BJ (cell line): Measurements from ENCODE around the gene TTLL10. TPM values are rescaled to one million over a fixed set of nuclear protein-coding genes. Genes with fewer than 3 reads are reported as not detected.

Experiments used
- CTCF ChIA-PET: fragments of 350-600 bp; formaldehyde crosslinking; extraction: SDS; loops from one replicate; lab custom pipeline; 2021; ENCODE audit warnings: antibody characterized with exemption, inconsistent platforms; lab: Yijun Ruan, JAX
- POLR2A ChIA-PET: fragments of 300-600 bp; sonication (Branson Sonifier 250); formaldehyde crosslinking; extraction: SDS; loops from one replicate; lab custom pipeline; 2021; ENCODE audit warnings: antibody characterized with exemption; lab: Charles Lee
- DNase-seq: peaks from one replicate; pipeline ENCODE4 v3.0.0-alpha.2; 2011; ENCODE audit warnings: low read depth
- H3K27me3 ChIP-seq: 2 replicates; pipeline ENCODE4 v1.6.0; 2011; ENCODE audit warnings: low read length; ENCODE audit not compliant: control insufficient read depth, insufficient read depth
- H3K36me3 ChIP-seq: 2 replicates; pipeline ENCODE4 v1.5.1; 2011; ENCODE audit warnings: low read length; ENCODE audit not compliant: control insufficient read depth, insufficient read depth
- H3K4me3 ChIP-seq: 2 replicates; pipeline ENCODE4 v1.5.1; 2011; ENCODE audit warnings: low read depth, mild to moderate bottlenecking, control low read depth, low read length
- CTCF ChIP-seq: IDR thresholded peaks from 2 replicates; pipeline ENCODE4 v1.5.1; 2011; ENCODE audit warnings: low read depth, mild to moderate bottlenecking, control low read depth, inconsistent platforms, low read length, moderate library complexity; ENCODE audit not compliant: insufficient read depth
- polyA plus RNA-seq: library from polyadenylated mRNA; depleted of rRNA; stranded (reverse); fragments of >200 nt; gene quantifications from 2 replicates; pipeline ENCODE4 v1.2.3, GENCODE V29; 2011

The TTLL10 gene
- polyA plus RNA-seq, 1 experiment, result not detected

- no peak for DNase-seq
- Histone ChIP-seq H3K27me3 (no peaks in the 10 kb centered on the region), H3K36me3 (no peaks in the 10 kb centered on the region; the same call in 1 of the 2 replicates), H3K4me3 (no peak overlapping the region)
- TF ChIP-seq CTCF, result no peak
- CTCF ChIA-PET, result no interaction called here
- POLR2A ChIA-PET, result no interaction called here
Observed at GRCh38 chr1:1244192-1244811, 70.6 kb downstream of the TTLL10 start.

GRCh38 chr1:1245178-1245816 is 71.6 kb downstream of the TTLL10 start:
- no peaks in the 10 kb centered on the region for H3K27me3 ChIP-seq
- H3K4me3 ChIP-seq, result no peak overlapping the region
- no peaks in the 10 kb centered on the region; the same call in 1 of the 2 replicates for H3K36me3 ChIP-seq
- POLR2A ChIA-PET, result no interaction called here
- DNase-seq, result no peak
- TF ChIP-seq CTCF, result no peak
- CTCF ChIA-PET, result interaction anchor here (2.5 kb wide), 1 partner anchor 123 kb away, joined by 10 read pairs; no protein-coding TSS in a partner anchor

GRCh38 chr1:1245817-1246576 is 72.3 kb downstream of the TTLL10 start:
- DNase-seq, result no peak
- Histone ChIP-seq H3K27me3 (no peaks in the 10 kb centered on the region), H3K36me3 (peaks cover 1% of the 10 kb centered on the region; the same call in 1 of the 2 replicates), H3K4me3 (no peak overlapping the region)
- no peak for TF ChIP-seq CTCF
- ChIA-PET POLR2A (no interaction called here), CTCF (interaction anchor here (2.5 kb wide), 1 partner anchor 124 kb away, joined by 10 read pairs; no protein-coding TSS in a partner anchor)

- POLR2A ChIA-PET, result no interaction called here
- Histone ChIP-seq H3K27me3 (no peaks in the 10 kb centered on the region), H3K36me3 (peaks cover 1% of the 10 kb centered on the region; the same call in 1 of the 2 replicates), H3K4me3 (no peak within 1 kb of the TSS)
- TF ChIP-seq CTCF, result no peak
- no peak for DNase-seq
- CTCF ChIA-PET, result interaction anchor here (2.5 kb wide), 1 partner anchor 125 kb away, joined by 10 read pairs; no protein-coding TSS in a partner anchor
Observed at GRCh38 chr1:1246577-1247340, 73.1 kb downstream of the TTLL10 start, which contains the start of gene C1QTNF12. TSS of gene C1QTNF12 (minus strand) at chr1:1246722. CDS start at chr1:1246690, 32 bp downstream.
